ENCODE measurements around the gene DNAH2. TPM values are rescaled to one million over a fixed set of nuclear protein-coding genes. Genes with fewer than 3 reads are reported as not detected.

DNAH2 gene
- total RNA-seq, 1 donor from 2014 or later, result 0.26 TPM

DNA sequence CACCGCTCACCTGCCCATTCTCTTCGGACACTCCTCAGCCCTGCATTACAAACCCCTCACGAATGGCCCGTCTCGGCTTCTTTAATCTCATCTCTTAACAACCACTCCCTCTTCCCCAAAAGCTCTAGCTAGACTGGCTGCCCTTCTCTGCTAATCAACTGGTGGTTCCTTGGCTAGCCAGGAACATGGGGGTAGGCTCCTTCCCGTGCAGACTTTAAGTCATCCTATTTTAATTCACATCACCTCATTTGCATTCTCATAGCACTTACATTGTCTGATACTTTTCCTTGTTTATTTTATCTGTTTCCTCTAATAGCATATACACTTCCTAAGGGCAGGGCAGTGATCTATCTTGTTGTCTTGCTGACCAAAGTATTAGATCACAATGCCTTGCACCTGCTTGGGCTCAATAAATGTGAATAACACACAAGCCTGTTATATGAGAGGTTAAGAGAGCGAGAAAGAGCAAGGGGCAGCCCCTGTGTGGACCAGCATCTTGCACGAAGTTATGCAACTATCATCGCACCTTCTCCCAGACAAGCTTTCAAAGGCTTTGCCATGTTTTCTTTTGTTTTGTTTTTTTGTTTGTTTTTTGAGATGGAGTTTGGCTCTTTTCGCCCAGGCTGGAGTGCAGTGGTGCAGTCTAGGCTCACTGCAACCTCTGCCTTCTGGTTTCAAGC, 40.0 kb upstream of the DNAH2 start:
- H3K4me3 ChIP-seq (ENCODE audit: low read depth, low read length), result no peak overlapping the region
- no peaks in the 10 kb centered on the region for H3K27me3 ChIP-seq (ENCODE audit: control insufficient read depth, insufficient read depth, low read length)
- peaks cover 21% of the 10 kb centered on the region for H3K36me3 ChIP-seq (ENCODE audit: control insufficient read depth, insufficient read depth, low read length)
- DNase-seq (ENCODE audit: low read depth), result no peak
- TF ChIP-seq, protein P1, sequence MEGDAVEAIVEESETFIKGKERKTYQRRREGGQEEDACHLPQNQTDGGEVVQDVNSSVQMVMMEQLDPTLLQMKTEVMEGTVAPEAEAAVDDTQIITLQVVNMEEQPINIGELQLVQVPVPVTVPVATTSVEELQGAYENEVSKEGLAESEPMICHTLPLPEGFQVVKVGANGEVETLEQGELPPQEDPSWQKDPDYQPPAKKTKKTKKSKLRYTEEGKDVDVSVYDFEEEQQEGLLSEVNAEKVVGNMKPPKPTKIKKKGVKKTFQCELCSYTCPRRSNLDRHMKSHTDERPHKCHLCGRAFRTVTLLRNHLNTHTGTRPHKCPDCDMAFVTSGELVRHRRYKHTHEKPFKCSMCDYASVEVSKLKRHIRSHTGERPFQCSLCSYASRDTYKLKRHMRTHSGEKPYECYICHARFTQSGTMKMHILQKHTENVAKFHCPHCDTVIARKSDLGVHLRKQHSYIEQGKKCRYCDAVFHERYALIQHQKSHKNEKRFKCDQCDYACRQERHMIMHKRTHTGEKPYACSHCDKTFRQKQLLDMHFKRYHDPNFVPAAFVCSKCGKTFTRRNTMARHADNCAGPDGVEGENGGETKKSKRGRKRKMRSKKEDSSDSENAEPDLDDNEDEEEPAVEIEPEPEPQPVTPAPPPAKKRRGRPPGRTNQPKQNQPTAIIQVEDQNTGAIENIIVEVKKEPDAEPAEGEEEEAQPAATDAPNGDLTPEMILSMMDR (IDR thresholded peaks at IDR 0.05; ENCODE audit: insufficient read depth, low read length, severe bottlenecking), result no peak
- no peak for FAIRE-seq

DNA sequence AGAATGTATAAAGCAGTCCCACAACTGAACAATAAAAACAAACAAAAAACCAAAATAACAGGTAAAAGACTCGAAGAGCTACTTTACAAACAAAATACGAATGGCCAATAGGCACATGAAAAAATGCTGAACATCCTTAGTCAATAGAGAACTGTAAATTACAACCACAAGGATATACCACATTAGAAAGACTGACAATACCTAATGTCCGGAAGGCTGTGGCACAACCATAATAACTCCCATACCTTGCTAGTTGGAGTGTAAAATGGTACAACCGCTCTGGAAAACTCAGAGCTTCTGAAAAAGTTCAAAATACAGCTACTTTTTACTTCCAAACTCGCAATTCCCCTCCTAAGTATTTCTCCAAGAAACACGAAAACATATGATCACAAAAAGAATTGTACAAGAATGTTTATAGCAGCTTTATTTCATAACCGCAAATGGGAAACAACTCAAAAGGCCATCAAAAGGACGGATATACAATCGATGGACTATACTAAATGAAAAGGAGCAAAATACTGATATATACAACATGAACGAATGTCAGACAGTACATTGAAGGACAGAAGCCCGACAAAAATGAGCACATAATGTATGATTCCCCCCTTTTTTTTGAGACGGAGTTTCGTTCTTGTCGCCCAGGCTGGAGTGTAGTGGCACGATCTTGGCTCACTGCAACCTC, 32.6 kb upstream of the DNAH2 start:
- FAIRE-seq, result no peak
- DNase-seq (ENCODE audit: low read depth), result no peak
- peak overlapping the region; percentile 59 for H3K4me3 ChIP-seq (ENCODE audit: low read depth, low read length)
- TF ChIP-seq, protein P1 (IDR thresholded peaks at IDR 0.05; ENCODE audit: insufficient read depth, low read length, severe bottlenecking), result no peak
- no peaks in the 10 kb centered on the region for H3K36me3 ChIP-seq (ENCODE audit: control insufficient read depth, insufficient read depth, low read length)
- H3K27me3 ChIP-seq (ENCODE audit: control insufficient read depth, insufficient read depth, low read length), result no peaks in the 10 kb centered on the region

DNA sequence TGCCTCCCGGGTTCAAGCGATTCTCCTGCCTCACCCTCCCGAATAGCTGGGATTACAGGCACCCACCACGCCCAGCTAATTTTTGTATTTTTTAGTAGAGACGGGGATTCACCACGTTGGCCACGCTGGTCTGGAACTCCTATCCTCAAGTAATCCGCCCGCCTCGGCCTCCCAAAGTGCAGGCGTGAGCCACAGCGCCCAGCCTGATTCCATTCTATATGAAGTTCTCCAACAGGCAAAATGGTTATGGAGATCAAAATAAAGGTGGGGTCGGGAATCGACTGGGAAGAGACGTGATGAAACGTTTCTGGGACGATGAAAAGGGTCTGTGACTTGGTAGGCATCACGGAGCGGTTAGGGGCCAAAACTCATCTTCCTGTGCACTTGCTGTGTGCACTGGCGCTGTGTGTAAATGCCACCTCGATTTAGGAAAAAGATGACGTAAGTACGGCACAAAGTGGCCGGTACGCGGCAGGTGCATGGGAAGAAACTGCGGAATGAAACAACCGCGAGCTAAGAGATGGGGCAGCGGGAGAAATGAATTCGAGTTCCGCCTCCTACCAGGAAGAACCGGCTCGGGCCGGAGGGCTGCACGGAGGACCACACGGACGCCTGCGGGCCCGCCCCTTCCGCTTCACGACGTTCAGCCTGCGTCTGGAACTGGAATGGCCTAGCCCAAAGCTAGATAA, 31.9 kb upstream of the DNAH2 start:
- TF ChIP-seq, protein P1 (IDR thresholded peaks at IDR 0.05; ENCODE audit: insufficient read depth, low read length, severe bottlenecking), result no peak
- H3K36me3 ChIP-seq (ENCODE audit: control insufficient read depth, insufficient read depth, low read length), result peaks cover 1% of the 10 kb centered on the region
- no peaks in the 10 kb centered on the region for H3K27me3 ChIP-seq (ENCODE audit: control insufficient read depth, insufficient read depth, low read length)
- FAIRE-seq (no peak), DNase-seq (ENCODE audit: low read depth) (peak; percentile 81)
- peak overlapping the region; percentile 59 for H3K4me3 ChIP-seq (ENCODE audit: low read depth, low read length)

DNA sequence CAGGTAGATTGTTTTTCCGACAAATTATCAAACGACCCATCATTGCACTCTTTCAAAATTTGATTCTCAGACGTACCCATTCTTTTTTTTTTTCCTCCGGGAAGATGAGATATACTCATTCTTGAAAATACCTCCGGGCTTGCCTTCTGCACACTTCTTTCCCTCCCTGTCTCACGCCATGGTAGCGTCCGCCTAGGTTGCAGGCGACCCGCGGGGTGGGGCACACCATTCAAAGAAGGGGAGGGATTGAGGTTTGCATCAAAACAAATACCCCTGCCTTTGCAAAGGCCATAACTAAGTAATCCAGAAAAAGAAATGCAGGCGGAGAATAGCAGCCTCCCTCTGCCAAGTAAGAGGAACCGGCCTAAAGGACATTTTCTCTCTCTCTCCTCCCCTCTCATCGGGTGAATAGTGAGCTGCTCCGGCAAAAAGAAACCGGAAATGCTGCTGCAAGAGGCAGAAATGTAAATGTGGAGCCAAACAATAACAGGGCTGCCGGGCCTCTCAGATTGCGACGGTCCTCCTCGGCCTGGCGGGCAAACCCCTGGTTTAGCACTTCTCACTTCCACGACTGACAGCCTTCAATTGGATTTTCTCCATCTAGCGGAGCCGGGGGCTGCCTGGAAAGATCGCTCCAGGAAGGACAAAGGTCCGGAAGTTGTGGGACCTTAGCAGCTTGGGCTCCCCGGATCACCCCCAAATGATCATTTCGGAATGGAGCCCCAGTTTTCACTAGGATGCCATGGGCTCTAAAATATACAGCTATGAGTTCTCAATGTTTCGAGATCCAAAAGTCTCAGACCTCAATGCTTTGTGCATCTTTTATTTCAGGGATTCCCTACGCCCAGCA, 31.1 kb upstream of the DNAH2 start:
- peak; percentile 69 for DNase-seq (ENCODE audit: low read depth)
- peaks cover 1% of the 10 kb centered on the region for H3K36me3 ChIP-seq (ENCODE audit: control insufficient read depth, insufficient read depth, low read length)
- TF ChIP-seq, protein P1 (IDR thresholded peaks at IDR 0.05; ENCODE audit: insufficient read depth, low read length, severe bottlenecking), result no peak
- peak overlapping the region; percentile 59 for H3K4me3 ChIP-seq (ENCODE audit: low read depth, low read length)
- H3K27me3 ChIP-seq (ENCODE audit: control insufficient read depth, insufficient read depth, low read length), result no peaks in the 10 kb centered on the region
- no peak for FAIRE-seq

DNA sequence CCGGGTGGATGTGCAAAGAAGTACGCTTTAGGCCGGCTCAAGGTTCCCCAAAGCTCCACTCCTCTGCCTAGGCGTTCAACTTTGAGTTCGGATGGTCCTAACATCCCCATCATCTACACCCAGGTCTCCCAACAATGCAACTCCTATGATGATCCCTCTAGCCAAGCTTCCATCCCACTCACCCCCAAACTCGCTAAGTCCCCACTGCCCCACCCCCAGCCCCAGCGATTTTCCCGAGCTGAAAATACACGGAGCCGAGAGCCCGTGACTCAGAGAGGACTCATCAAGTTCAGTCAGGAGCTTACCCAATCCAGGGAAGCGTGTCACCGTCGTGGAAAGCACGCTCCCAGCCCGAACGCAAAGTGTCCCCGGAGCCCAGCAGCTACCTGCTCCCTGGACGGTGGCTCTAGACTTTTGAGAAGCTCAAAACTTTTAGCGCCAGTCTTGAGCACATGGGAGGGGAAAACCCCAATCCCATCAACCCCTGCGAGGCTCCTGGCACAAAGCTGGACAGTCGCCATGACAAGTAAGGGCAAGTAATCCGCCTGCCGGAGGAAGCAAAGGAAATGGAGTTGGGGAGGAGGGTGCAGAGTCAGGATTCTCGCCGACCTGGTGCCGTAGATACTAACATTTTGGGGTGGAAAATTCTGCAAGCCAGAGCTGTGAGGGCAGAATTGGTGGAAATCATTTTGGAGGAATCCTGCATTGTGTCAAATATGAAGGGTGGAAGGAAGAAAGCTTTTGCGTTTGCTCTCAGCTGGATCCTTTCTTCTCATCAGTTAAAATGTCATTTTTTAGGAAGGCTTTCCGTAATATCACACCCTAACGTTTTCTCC, 30.3 kb upstream of the DNAH2 start, which contains the start of gene TP53:
Gene TP53, minus strand, starts transcription at position 419 of the 836 bp plus-strand sequence. CDS start 10,896 bp downstream, outside the sequence.
- TF ChIP-seq, protein P1 (IDR thresholded peaks at IDR 0.05; ENCODE audit: insufficient read depth, low read length, severe bottlenecking), result no peak
- FAIRE-seq, result no peak
- H3K4me3 ChIP-seq (ENCODE audit: low read depth, low read length), result peak within 1 kb of the TSS; percentile 59
- H3K36me3 ChIP-seq (ENCODE audit: control insufficient read depth, insufficient read depth, low read length), result peaks cover 1% of the 10 kb centered on the region
- H3K27me3 ChIP-seq (ENCODE audit: control insufficient read depth, insufficient read depth, low read length), result no peaks in the 10 kb centered on the region
- peak; percentile 87 for DNase-seq (ENCODE audit: low read depth)
